CD14-positive monocyte (primary cell): Measurements from ENCODE around the gene PHYKPL. TPM values are rescaled to one million over a fixed set of nuclear protein-coding genes. Genes with fewer than 3 reads are reported as not detected.

ENCODE experiments used
- DNase-seq, 3 donors: peaks; one replicate each; pipeline ENCODE4 v3.0.0-alpha.2; 2011 to 2022
- H2AFZ ChIP-seq: 2 replicates; pipeline ENCODE4 v1.6.0; 2012; ENCODE audit warnings: mild to moderate bottlenecking, low read depth, low read length, inconsistent platforms; ENCODE audit not compliant: insufficient read depth, poor library complexity, severe bottlenecking
- H3K27ac ChIP-seq, 2 donors: 1 replicate in 1 of 2; 2 replicates in 1 of 2; pipeline ENCODE4 v1.5.1; 2012 to 2013; ENCODE audit warnings: low read length in 2 of 2, control low read depth in 1 of 2, inconsistent platforms in 1 of 2, low read depth in 1 of 2, mild to moderate bottlenecking in 1 of 2
- H3K27me3 ChIP-seq, 2 donors: one replicate each; pipeline versions ENCODE4 v1.6.0 to v1.6.1; 2011 to 2013; ENCODE audit warnings: low read length in 2 of 2; ENCODE audit not compliant: control insufficient read depth in 2 of 2, insufficient read depth in 2 of 2
- H3K36me3 ChIP-seq, 2 donors: replicated peaks in 1 of 2; 1 replicate in 1 of 2; 2 replicates in 1 of 2; pipeline versions ENCODE4 v1.5.1 to v1.6.1; 2012 to 2013; ENCODE audit warnings: low read length in 2 of 2, control low read depth in 1 of 2, inconsistent platforms in 1 of 2, mild to moderate bottlenecking in 1 of 2; ENCODE audit not compliant: insufficient read depth in 2 of 2, control insufficient read depth in 1 of 2
- H3K4me1 ChIP-seq, 2 donors: 1 replicate in 1 of 2; 2 replicates in 1 of 2; pipeline versions ENCODE4 v1.5.1 to v1.6.1; 2012 to 2013; ENCODE audit warnings: low read length in 2 of 2, control low read depth in 1 of 2, inconsistent platforms in 1 of 2, mild to moderate bottlenecking in 1 of 2, moderate library complexity in 1 of 2; ENCODE audit not compliant: insufficient read depth in 2 of 2, control insufficient read depth in 1 of 2
- H3K4me2 ChIP-seq: replicated peaks from 2 replicates; pipeline ENCODE3; 2012; ENCODE audit warnings: low read length, moderate library complexity, mild to moderate bottlenecking; ENCODE audit not compliant: poor library complexity, severe bottlenecking; ENCODE audit errors: extremely low read depth
- H3K4me3 ChIP-seq, 3 experiments: fragments of 200-600 bp in 1 of 3; sonication (generic) in 1 of 3; replicated peaks in 1 of 3; 1 replicate in 2 of 3; 2 replicates in 1 of 3; pipeline ENCODE4 v1.5.1; 2011 to 2013; ENCODE audit warnings: low read length in 3 of 3, mild to moderate bottlenecking in 3 of 3, control low read depth in 2 of 3, low read depth in 2 of 3, inconsistent platforms in 1 of 3, moderate library complexity in 1 of 3
- H3K79me2 ChIP-seq: 2 replicates; pipeline ENCODE4 v1.6.0; 2012; ENCODE audit warnings: mild to moderate bottlenecking, control low read depth, inconsistent platforms, low read length, moderate library complexity; ENCODE audit not compliant: insufficient read depth
- H3K9ac ChIP-seq: 2 replicates; pipeline ENCODE4 v1.6.0; 2017; ENCODE audit warnings: low read length, mild to moderate bottlenecking; ENCODE audit not compliant: insufficient read depth, poor library complexity, severe bottlenecking
- H3K9me3 ChIP-seq, 2 donors: replicated peaks in 1 of 2; 1 replicate in 1 of 2; 2 replicates in 1 of 2; pipeline versions ENCODE4 v1.5.1 to v1.6.1; 2012 to 2013; ENCODE audit warnings: low read length in 2 of 2, control low read depth in 1 of 2; ENCODE audit not compliant: control insufficient read depth in 1 of 2, insufficient read depth in 1 of 2
- H4K20me1 ChIP-seq: 2 replicates; pipeline ENCODE4 v1.6.0; 2012; ENCODE audit warnings: mild to moderate bottlenecking, low read length, control low read depth, moderate library complexity; ENCODE audit not compliant: insufficient read depth
- H3K27ac Mint-ChIP-seq, 7 donors: one replicate each; pipeline ENCODE4 v1.8.0; 2020; ENCODE audit warnings: mild to moderate bottlenecking in 7 of 7, mixed read lengths in 7 of 7, moderate library complexity in 6 of 7, inconsistent platforms in 2 of 7
- H3K27me3 Mint-ChIP-seq, 3 donors: one replicate each; pipeline ENCODE4 v1.8.0; 2021 to 2022; ENCODE audit warnings: low read depth in 3 of 3, mild to moderate bottlenecking in 3 of 3, mixed read lengths in 3 of 3, moderate library complexity in 3 of 3, inconsistent platforms in 1 of 3
- H3K36me3 Mint-ChIP-seq, 2 donors: one replicate each; pipeline ENCODE4 v1.8.0; 2020; ENCODE audit warnings: mixed read lengths in 2 of 2, inconsistent platforms in 1 of 2, mild to moderate bottlenecking in 1 of 2
- H3K4me1 Mint-ChIP-seq: one replicate; pipeline ENCODE4 v1.8.0; 2020; ENCODE audit warnings: mild to moderate bottlenecking, mixed read lengths
- H3K4me3 Mint-ChIP-seq, 2 donors: one replicate each; pipeline ENCODE4 v1.8.0; 2020; ENCODE audit warnings: mild to moderate bottlenecking in 2 of 2, mixed read lengths in 2 of 2, moderate library complexity in 1 of 2
- H3K9me3 Mint-ChIP-seq, 7 donors: one replicate each; pipeline ENCODE4 v1.8.0; 2020 to 2022; ENCODE audit warnings: mixed read lengths in 7 of 7, mild to moderate bottlenecking in 6 of 7, moderate library complexity in 6 of 7, inconsistent platforms in 2 of 7
- WGBS: methylation state at CpG from one replicate; pipeline ENCODE4 v1.1.5; 2013; ENCODE audit warnings: missing lambda C conversion rate; ENCODE audit not compliant: insufficient coverage; 5-methylcytosine and 5-hydroxymethylcytosine counted together
- intact Hi-C, 2 donors: fragments of 100-400 bp; cut with micrococcal nuclease; formaldehyde crosslinking; loops; one replicate each; pipeline versions ENCODE4 v1.15.0 to v1.15.1; 2023
- polyA plus RNA-seq, 3 donors: library from polyadenylated mRNA; depleted of rRNA in 1 of 3; unstranded in 2 of 3; stranded (reverse) in 1 of 3; fragments of 300-500 nt in 2 of 3; fragments of >200 nt in 1 of 3; fragmentation: Illumina TruSeq in 2 of 3; gene quantifications; 1 replicate in 2 of 3; 2 replicates in 1 of 3; pipeline ENCODE4 v1.2.3, GENCODE V29; 2012 to 2021
- TF ChIP-seq, protein P1 (sequence below): fragments of 200-600 bp; IDR thresholded peaks from one replicate; pipeline ENCODE4 v1.8.0; 2022; ENCODE audit warnings: antibody characterized with exemption, mild to moderate bottlenecking

PHYKPL gene
- polyA plus RNA-seq, 3 donors = 39.2 to 199 (median 43.0) TPM

DNA sequence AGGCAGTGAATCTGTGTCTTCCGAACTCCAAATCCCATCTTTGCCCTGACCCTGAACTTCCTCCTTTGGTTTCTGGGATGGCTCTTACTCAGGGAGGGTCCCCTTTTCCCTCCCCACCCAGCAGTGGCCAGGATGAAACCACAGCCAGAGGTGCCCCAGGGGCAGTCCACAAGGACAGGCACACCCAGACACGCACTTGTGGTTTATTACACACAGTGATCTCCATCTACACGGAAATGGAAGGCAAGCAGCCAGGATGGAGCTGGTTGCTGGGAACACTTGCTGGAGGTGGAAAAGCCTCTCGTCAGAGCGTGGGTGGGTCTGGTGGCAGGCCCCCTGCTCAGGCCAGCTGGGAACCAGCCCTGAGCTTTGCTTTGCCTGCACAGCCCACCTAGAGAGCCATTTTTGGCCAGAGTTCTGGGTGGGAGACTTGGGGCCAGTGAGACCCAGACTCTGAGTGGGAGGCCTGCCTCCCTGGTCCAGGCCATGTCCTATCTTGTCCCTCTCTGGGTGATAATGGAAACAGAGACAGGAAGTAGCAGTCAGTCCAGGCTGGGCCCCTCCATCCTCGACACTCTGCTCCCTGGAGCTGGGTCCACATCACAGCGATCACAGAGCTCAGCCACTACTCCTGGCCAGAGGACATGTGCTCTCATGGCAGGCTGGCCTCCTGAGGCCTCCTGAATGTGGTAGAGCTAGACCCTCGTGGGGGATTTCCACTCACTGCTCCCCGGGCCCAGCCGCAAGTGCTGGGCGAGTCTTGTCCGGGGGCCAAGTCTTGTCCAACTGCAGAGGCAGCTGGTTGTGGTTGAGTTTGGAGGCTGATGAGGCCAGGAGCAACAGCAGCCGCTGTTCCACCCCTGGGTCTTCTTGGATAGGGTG lies 5.1 kb upstream of the PHYKPL start:
- H3K4me1 Mint-ChIP-seq = peaks cover 81% of the 10 kb centered on the region
- 42% methylated on average over 11 of the region's 13 CpGs for WGBS
- DNase-seq = peak; percentile 36 to 60 (median 48)
- no peaks in the 10 kb centered on the region for H3K27me3 ChIP-seq
- no peaks in the 10 kb centered on the region for H3K9me3 ChIP-seq
- H3K27ac ChIP-seq = peak overlapping the region in 1 of 2 donors; percentile 86
- peak overlapping the region in 1 of 2 donors; percentile 35 for H3K4me3 Mint-ChIP-seq
- H3K9me3 Mint-ChIP-seq = peaks cover 0 to 4% (median 0%) of the 10 kb centered on the region in 7 donors
- peaks cover 0 to 2% (median 0%) of the 10 kb centered on the region in 3 donors for H3K27me3 Mint-ChIP-seq
- H2AFZ ChIP-seq = peak overlapping the region; percentile 36
- H3K36me3 Mint-ChIP-seq = no peaks in the 10 kb centered on the region
- H3K79me2 ChIP-seq = no peaks in the 10 kb centered on the region
- no peaks in the 10 kb centered on the region for H4K20me1 ChIP-seq
- no peak overlapping the region for H3K9ac ChIP-seq
- peak overlapping the region in 6 of 7 donors; percentile 13 to 78 (median 41) for H3K27ac Mint-ChIP-seq
- TF ChIP-seq, protein P1, sequence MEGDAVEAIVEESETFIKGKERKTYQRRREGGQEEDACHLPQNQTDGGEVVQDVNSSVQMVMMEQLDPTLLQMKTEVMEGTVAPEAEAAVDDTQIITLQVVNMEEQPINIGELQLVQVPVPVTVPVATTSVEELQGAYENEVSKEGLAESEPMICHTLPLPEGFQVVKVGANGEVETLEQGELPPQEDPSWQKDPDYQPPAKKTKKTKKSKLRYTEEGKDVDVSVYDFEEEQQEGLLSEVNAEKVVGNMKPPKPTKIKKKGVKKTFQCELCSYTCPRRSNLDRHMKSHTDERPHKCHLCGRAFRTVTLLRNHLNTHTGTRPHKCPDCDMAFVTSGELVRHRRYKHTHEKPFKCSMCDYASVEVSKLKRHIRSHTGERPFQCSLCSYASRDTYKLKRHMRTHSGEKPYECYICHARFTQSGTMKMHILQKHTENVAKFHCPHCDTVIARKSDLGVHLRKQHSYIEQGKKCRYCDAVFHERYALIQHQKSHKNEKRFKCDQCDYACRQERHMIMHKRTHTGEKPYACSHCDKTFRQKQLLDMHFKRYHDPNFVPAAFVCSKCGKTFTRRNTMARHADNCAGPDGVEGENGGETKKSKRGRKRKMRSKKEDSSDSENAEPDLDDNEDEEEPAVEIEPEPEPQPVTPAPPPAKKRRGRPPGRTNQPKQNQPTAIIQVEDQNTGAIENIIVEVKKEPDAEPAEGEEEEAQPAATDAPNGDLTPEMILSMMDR = no peak
- H3K36me3 ChIP-seq = no peaks in the 10 kb centered on the region
- H3K4me3 ChIP-seq = peak overlapping the region in 1 of 3 experiments; percentile 33
- intact Hi-C loops = no loop called here
- H3K4me2 ChIP-seq = peak overlapping the region; percentile 17
- H3K4me1 ChIP-seq = peaks cover 81 to 93% of the 10 kb centered on the region in 2 donors

DNA sequence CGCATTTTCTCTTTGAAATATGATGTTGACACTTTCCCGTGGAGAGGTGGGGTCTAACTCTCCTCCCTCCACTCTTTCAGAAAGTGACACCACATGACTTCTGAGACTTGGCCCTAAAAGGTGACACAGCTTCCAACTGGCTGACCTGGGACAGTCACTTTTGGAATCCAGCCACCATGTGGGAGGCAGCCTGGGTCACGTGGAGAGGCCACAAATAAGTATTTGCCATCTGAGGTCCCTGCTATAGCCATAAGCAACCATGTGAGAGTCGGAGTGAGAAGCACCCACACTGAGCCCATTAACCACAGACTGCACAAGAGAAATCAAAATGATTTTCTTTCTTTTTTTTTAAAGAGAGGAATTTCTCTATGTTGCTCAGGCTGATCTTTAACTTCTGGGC lies 4.1 kb upstream of the PHYKPL start:
- H3K27me3 Mint-ChIP-seq = peaks cover 0 to 2% (median 0%) of the 10 kb centered on the region in 3 donors
- intact Hi-C loops = no loop called here
- H3K4me1 Mint-ChIP-seq = peaks cover 75% of the 10 kb centered on the region
- H3K79me2 ChIP-seq = peaks cover 5% of the 10 kb centered on the region
- no peak for DNase-seq
- H3K4me3 Mint-ChIP-seq = no peak overlapping the region
- H3K27ac ChIP-seq = peak overlapping the region in 1 of 2 donors; percentile 86
- H3K4me3 ChIP-seq = no peak overlapping the region
- H3K36me3 ChIP-seq = no peaks in the 10 kb centered on the region
- H3K9me3 Mint-ChIP-seq = peaks cover 0 to 4% (median 0%) of the 10 kb centered on the region in 7 donors
- H2AFZ ChIP-seq = no peak overlapping the region
- H3K4me1 ChIP-seq = peaks cover 77 to 90% of the 10 kb centered on the region in 2 donors
- H3K27me3 ChIP-seq = no peaks in the 10 kb centered on the region
- TF ChIP-seq, protein P1 = no peak
- peak overlapping the region; percentile 17 for H3K4me2 ChIP-seq
- H3K9ac ChIP-seq = no peak overlapping the region
- H3K27ac Mint-ChIP-seq = peak overlapping the region in 4 of 7 donors; percentile 30 to 67 (median 51)
- 0% methylated on average over 1 of the region's 4 CpGs for WGBS
- no peaks in the 10 kb centered on the region for H3K9me3 ChIP-seq
- no peaks in the 10 kb centered on the region for H3K36me3 Mint-ChIP-seq
- H4K20me1 ChIP-seq = peaks cover 4% of the 10 kb centered on the region
